Inflammatory macrophage (primary cell): ENCODE data around the gene AJAP1.

Experiments
- DNase-seq, 2 donors: peaks; one replicate each; pipeline ENCODE4 v3.0.0-alpha.2; 2020 to 2022

AJAP1 gene

DNA sequence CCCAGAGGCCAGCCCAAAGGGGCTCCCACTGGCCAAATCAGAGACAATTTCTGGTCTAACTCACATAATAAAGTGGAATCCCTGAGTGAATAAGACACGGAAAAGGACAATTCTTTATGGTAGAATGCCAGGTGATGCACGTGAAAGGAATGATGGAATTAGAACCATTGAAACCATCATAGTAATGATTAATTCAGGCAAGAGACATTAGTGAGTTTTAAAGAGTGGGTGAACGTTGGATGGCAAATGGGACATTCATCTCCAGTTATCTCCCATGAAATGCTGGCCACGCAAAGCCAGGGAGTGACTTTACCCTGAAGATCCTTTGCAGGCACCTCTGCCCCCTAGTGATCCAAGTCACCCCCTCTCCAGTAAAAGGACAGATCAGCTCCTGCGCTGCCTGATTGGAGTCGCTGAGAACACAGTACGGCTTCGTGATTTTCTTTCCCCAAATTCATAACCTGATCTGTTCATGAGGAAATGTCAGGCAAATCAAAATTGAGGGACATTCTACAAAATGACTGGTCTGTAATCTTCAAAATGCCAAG is 87.5 kb downstream of the AJAP1 start:
- DNase-seq: no peak

- no peak for DNase-seq
Observed at GRCh38 chr1:4743978-4744750, 89.8 kb downstream of the AJAP1 start.

DNA sequence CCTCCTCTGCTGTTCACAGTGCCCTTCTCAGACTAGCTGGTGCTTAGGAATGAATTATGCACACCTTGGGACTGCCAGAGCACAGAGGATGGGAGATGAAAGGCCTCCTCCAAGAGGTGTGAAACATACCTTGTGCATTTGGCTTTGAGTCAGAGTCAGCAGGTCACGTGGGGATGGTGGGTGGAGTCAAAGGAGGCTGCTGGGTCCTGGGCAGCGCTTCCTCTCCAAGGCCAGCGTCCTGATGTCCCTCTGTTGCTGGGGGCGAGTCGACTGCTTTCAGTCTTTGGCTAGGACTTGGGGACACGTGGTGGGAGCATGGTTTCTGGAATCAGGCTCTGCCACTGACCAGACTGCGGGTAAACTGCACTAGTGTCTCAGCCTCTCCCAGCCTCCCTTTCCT is 91.2 kb downstream of the AJAP1 start:
- no peak for DNase-seq

DNA sequence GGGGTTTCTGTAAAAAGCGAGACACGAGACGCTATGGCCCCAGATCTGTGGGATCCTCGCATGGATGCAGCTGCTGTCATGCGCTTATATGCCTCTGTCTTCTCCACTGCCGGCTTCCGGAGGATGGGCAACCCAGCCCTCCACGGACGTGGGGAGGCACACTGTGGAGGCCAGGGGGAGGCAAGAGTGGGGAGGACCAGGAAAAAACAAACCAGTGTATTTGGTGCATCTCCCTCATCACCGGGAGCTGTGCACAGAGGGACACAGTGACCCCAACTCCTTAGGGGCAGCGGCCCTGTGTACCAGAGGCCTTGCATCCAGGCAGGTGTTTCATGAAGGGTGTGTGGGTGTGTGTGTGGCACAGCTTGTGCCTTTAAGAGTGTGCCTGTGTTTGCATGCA is 95.0 kb downstream of the AJAP1 start:
- DNase-seq: no peak

GRCh38 chr1:4750177-4750576 is 95.8 kb downstream of the AJAP1 start:
- no peak for DNase-seq

DNA sequence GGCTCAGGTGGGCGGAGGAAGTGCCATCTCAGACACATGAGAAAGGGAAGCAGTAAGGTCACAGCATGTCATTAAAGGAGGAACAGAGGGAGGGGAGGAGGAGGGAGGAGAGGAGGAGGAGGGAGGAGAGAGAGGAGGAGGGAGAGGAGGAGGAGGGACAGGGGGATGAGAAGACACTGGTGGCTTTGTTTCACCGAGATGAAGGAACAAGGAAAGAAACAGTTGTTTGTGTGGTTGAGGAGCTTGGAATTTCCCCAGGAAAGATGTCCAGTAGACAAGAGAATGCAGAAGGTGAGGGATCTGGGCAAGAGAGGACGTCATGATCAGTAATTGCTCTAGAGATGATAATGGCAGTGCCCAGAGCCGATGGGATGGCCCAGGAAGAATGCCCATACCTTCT is 97.7 kb downstream of the AJAP1 start:
- no peak for DNase-seq

DNA sequence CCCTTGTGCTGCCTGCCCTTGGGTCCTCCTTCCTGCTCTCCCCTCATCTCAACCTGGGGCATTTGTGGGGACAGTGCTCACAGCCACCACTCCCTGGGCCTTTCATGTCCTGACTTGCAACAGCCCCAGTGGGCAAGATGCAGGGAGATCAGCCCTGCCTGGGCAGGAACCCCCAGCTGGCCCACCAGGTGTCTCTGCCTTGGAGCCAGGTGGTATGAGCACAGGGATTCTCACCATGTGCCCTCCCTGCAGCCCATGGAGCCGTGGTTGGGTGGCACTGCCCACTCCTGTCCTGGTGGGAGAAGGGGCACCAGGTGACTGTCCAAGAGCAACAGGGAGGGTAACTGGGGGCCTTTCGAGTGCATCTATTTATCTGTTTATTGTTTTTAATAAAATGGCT is 100.4 kb downstream of the AJAP1 start:
- DNase-seq: no peak

GRCh38 chr1:4755301-4755845 is 101.0 kb downstream of the AJAP1 start:
- DNase-seq: no peak

- DNase-seq: no peak
Observed at GRCh38 chr1:4755864-4756504, 101.6 kb downstream of the AJAP1 start.

DNA sequence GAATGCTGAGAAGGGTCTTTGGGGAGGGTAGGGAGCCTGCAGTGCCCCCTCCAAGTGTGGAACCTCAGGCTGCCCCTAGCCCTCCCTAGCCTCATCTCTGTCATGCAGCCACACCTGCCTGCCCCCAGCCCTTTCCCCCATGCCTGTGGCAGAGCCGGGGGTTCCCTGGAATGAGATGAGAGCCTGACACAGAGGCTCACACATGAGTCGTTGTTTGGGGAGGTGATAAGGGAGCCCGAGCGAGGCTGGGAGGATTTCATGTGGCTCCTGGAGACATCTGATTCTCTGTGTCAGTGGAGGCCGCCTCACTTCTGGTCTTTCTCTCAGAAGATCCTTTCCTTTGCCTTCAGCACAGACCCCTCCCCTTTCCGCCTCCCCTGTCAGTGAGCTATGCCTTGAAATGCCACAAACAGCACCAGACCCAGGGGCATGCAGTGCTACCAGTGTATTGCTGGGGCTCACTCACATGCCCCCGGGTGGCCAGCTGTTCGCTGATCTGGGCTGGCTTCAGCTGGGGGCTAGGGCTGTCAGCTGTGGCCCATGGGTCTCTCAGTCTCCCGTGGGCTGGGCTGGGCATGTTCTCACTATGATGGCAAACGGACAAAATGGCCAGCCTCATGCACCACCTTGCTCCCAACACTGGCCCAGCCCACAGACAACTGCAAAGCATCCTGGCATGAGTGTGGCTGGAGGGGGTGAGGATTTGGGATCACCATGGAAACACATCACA is 102.6 kb downstream of the AJAP1 start:
- no peak for DNase-seq

DNA sequence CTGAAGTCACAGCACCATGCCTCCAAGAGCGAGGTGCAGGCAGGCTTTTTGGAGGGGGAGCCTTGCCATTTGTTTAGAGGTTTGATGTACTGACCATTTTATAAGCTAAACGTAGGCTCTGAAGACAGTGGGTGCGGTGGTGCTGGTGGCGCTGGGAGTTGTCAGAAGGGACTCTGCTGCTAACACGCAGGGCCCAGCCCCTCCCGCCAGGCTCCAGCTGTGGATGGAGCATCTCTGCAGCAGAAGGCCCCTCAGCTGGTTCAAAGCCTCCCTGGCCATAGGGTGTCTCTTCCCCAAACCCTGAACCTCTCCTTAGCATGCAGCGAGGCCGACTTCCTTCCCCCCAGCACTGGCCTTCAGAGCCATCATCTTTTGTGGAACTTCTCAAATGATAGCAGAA is 105.3 kb downstream of the AJAP1 start:
- no peak for DNase-seq

DNA sequence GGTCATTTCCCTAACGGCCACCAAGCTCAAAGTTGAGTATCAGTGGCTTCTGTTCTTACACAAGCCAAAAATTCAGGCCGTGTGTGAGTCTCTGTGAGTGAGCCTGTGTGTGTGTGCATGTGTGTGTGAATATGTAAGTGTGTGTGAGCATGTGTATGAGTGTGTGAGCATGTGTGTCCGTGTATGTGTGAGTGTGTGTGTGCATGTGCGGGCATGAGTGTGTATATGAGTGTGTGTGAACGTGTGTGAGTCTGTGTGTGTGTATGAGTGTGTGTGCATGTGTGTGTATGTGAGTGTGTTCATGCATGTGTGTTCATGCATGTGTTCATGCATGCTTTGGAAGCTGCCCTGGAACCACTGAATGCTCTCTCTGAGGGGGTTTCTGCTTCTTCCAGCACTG is 105.7 kb downstream of the AJAP1 start:
- no peak for DNase-seq

- no peak for DNase-seq
Observed at GRCh38 chr1:4761324-4761723, 106.9 kb downstream of the AJAP1 start.

DNA sequence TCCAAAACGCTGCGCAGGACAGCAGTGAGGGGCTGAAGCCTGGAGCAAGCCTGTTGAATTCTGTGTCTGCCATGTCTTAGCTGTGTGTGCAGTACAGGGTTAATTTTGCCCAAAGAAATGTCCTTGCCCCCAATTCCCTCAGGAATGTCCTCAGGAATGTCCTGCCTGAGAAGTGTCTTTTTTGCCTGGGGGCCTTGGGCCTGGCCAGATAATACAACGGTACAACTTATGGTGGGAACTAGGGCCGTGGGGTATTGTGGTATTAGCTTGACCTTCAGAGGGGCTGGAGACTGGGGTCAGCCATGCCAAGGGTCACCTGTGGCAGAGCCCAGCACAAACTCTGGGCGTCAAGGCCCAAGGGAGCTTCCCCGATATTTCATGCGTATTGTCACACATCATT is 107.7 kb downstream of the AJAP1 start:
- DNase-seq: no peak

DNA sequence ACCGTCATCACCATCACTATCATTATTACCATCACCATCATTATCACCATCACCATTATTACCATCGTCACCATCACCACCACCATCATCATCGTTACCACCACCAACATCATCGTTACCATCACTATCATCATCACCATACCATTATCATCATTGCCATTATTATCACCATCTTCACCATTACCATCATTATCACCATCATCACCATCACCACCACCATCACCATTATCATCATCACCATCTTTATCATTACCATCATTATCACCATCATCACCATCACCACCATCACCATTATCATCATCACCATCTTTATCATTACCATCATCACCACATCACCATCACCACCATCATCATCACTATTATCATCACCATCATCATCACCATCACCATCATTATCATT is 112.9 kb downstream of the AJAP1 start:
- no peak for DNase-seq

- no peak for DNase-seq
Observed at GRCh38 chr1:4768553-4768952, 114.1 kb downstream of the AJAP1 start.

DNA sequence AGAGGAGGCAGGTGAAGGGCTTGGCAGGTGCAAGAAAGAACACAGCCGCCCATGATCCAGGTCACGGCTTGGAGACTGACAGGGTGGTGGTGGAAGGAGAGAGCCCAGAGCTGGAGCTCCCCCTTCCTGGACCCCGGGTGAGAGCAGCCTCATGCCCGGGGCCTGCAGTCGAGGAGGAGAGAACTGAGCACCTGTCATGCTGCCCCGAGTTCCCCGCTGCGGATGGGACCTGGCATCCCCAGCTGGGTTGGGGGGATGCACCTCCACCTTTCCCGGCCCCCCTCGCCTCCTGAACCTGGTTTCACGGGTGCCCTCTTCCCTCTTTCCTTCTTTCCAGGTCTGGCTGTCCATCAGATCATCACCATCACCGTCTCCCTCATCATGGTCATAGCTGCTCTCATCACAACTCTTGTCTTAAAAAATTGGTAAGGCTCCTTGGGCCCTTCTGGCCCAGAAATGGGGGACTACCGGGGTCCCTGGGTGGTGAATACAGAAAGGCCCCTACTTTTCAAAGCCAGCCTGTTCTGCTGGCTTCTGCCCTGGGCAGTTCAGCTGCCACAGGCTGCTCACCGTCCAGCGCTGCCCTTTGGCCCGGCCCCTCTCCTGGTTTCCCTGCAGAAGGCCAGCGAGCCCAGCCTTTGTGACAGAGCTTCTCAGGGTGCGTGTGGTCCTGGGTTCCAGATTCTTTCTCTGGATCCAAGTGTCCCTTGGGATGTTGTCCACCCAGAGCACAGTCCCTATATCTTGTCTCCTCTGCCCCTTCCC is 115.3 kb downstream of the AJAP1 start:
- no peak for DNase-seq

- no peak for DNase-seq
Observed at GRCh38 chr1:4770713-4771112, 116.3 kb downstream of the AJAP1 start.

DNA sequence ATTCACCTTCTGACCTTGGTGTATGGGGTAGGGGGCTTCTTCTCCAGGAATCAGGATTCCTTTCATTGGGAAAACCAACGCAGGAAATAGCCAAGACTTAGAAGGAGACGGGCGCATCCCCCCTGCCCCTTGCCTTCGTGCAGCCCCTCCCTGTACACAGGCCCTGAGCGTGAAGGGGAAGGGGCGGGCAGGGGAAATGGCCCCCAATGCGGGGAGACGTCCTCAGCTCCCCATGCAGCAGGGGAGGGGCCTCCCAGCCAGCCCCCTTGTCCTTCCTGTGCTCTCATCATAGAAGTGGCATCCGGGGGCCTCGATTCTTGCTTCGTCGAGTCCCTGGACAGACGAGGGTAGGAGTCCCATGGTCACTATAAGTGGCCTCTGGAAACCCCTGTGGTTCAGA is 116.9 kb downstream of the AJAP1 start:
- no peak for DNase-seq

DNA sequence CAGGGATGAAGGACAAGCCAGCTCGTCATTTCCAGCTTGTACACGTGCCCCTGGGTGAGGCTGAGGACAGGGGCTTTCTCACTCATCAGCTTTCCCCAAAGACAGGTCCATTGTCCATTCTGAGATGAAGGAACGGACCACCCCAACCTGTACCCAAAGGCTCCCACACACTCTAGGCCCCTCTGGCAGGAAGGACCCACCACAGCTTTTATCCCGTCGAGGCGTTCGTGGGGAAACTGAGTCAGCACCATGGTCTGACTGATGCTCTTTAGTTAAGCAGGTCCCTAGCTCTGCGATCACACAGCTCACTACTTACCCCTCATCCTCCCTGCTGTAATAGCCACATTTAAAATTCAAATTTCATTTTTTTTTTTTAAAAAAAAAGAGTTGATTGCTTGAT is 117.3 kb downstream of the AJAP1 start:
- no peak for DNase-seq

DNA sequence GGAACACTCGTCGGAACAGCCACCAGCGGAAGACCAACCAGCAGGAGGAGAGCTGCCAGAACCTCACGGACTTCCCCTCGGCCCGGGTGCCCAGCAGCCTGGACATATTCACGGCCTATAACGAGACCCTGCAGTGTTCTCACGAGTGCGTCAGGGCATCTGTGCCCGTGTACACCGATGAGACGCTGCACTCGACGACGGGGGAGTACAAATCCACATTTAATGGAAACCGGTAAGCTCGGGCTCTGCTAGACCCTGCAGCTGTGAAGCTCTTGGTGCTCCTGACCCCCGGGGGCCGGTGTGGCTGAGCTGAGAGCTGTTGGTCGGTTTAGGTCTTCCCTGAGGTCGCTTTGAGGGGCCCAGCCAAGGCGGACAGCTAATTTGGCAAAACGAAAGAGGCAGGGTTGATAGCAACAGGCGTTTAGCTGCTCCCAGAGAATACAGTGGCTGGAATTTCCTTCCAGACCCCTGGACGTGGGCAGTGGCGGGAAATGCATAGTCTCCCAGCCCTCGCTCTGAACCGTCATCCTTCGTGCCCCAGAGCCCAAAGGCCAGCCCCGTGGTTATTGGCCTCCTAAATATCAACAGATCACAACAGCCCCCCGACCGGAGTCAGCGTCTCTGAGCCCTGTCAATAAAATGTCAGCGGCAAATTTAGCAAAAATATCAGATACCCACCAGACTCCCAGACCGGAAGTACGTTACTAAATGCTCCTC is 118.0 kb downstream of the AJAP1 start:
- DNase-seq: no peak

GRCh38 chr1:4773226-4773625 is 118.8 kb downstream of the AJAP1 start:
- no peak for DNase-seq
